HCT116 (cell line): ENCODE data around the gene HSH2D. TPM values are rescaled to one million over a fixed set of nuclear protein-coding genes. Genes with fewer than 3 reads are reported as not detected.

Experiments
- ATAC-seq: fragments of 200-7000 bp; cut with Tn5 transposase; 2 replicates; pipeline ENCODE4 v1.9.1; 2020; ENCODE audit warnings: mild to moderate bottlenecking, moderate library complexity
- BruUV-seq: library from RNA; stranded (reverse); fragments of 400-500 nt; replicated peaks from 2 replicates; lab custom pipeline; 2021; lab: Mats Ljungman, UMichigan
- CTCF ChIA-PET: fragments of 300-600 bp; sonication (Branson Sonifier 250); formaldehyde crosslinking; loops from one replicate; lab custom pipeline; 2021; ENCODE audit warnings: antibody characterized with exemption; lab: Charles Lee
- POLR2A ChIA-PET: fragments of 300-600, 350-600 bp; sonication (Branson Sonifier 250); formaldehyde crosslinking; loops from one replicate; lab custom pipeline; 2021; ENCODE audit warnings: antibody characterized with exemption; lab: Charles Lee
- RAD21 ChIA-PET, 2 experiments: fragments of 300-600 bp; sonication (Branson Sonifier 250); formaldehyde crosslinking; loops; one replicate each; lab custom pipeline; 2023; ENCODE audit warnings: low total read pairs in 2 of 2; ENCODE audit not compliant: uncharacterized antibody in 2 of 2, unreplicated experiment in 2 of 2, low non-redundant PET in 1 of 2; lab: Charles Lee
- DNase-seq: peaks from one replicate; pipeline ENCODE4 v3.0.0-alpha.2; 2010; ENCODE audit warnings: low read depth, low spot score
- H2AFZ ChIP-seq: fragments of 200-600 bp; shearing (Covaris generic), sonication (generic); 2 replicates; pipeline ENCODE4 v1.6.1; 2017; ENCODE audit warnings: low read depth, mixed run types, mixed read lengths, antibody characterized with exemption, low read length; ENCODE audit not compliant: poor library complexity, severe bottlenecking
- H3K27ac ChIP-seq: 2 replicates; pipeline ENCODE4 v1.5.1; 2012; ENCODE audit warnings: low read depth, low read length
- H3K27me3 ChIP-seq: fragments of 200-600 bp; sonication (generic); 2 replicates; pipeline ENCODE4 v1.6.1; 2016; ENCODE audit warnings: mixed run types, low read length, mixed read lengths; ENCODE audit not compliant: insufficient read depth
- H3K36me3 ChIP-seq, 2 experiments: fragments of 200-500 bp in 1 of 2; fragments of 200-600 bp in 1 of 2; sonication (Bioruptor generic) in 1 of 2; sonication (generic) in 1 of 2; 2 replicates each; pipeline versions ENCODE4 v1.5.1 to v1.6.1; 2014 to 2016; ENCODE audit warnings: low read length in 2 of 2, inconsistent platforms in 1 of 2, mixed read lengths in 1 of 2, mixed run types in 1 of 2; ENCODE audit not compliant: insufficient read depth in 2 of 2, control insufficient read depth in 1 of 2
- H3K4me1 ChIP-seq, 2 experiments: fragments of 200-600 bp in 1 of 2; sonication (generic) in 1 of 2; 2 replicates each; pipeline versions ENCODE4 v1.5.1 to v1.6.1; 2012 to 2017; ENCODE audit warnings: low read length in 2 of 2, inconsistent platforms in 1 of 2, mild to moderate bottlenecking in 1 of 2, mixed read lengths in 1 of 2, mixed run types in 1 of 2, moderate library complexity in 1 of 2; ENCODE audit not compliant: insufficient read depth in 2 of 2, control insufficient read depth in 1 of 2
- H3K4me2 ChIP-seq: fragments of 200-600 bp; sonication (generic); 2 replicates; pipeline ENCODE4 v1.6.1; 2017; ENCODE audit warnings: mixed run types, low read length, mixed read lengths
- H3K4me3 ChIP-seq, 2 experiments: fragments of 200-600 bp in 1 of 2; sonication (generic) in 1 of 2; replicated peaks in 1 of 2; 2 replicates each; pipeline ENCODE4 v1.5.1; 2011 to 2016; ENCODE audit warnings: low read length in 2 of 2, control low read depth in 1 of 2, low read depth in 1 of 2, mild to moderate bottlenecking in 1 of 2, mixed read lengths in 1 of 2, mixed run types in 1 of 2
- H3K79me2 ChIP-seq: fragments of 200-600 bp; sonication (generic); 2 replicates; pipeline ENCODE4 v1.6.1; 2017; ENCODE audit warnings: mild to moderate bottlenecking, mixed run types, low read length, moderate library complexity, mixed read lengths; ENCODE audit not compliant: insufficient read depth
- H3K9ac ChIP-seq: fragments of 200-600 bp; sonication (generic); 2 replicates; pipeline ENCODE4 v1.6.1; 2016; ENCODE audit warnings: low read length, mixed read lengths
- H3K9me2 ChIP-seq: fragments of 200-600 bp; sonication (generic), shearing (Covaris generic); 2 replicates; pipeline ENCODE4 v1.6.1; 2017; ENCODE audit warnings: mixed run types, mild to moderate bottlenecking, moderate library complexity; ENCODE audit not compliant: insufficient read depth
- H3K9me3 ChIP-seq, 2 experiments: fragments of 200-500 bp in 1 of 2; fragments of 200-600 bp in 1 of 2; sonication (Bioruptor generic) in 1 of 2; sonication (generic) in 1 of 2; 2 replicates each; pipeline ENCODE4 v1.6.1; 2014 to 2017; ENCODE audit warnings: low read length in 2 of 2, mixed read lengths in 2 of 2, inconsistent platforms in 1 of 2, low read depth in 1 of 2, mild to moderate bottlenecking in 1 of 2, mixed run types in 1 of 2, moderate library complexity in 1 of 2; ENCODE audit not compliant: control insufficient read depth in 1 of 2, insufficient read depth in 1 of 2
- H4K20me1 ChIP-seq: fragments of 200-600 bp; sonication (generic), shearing (Covaris generic); 2 replicates; pipeline ENCODE4 v1.6.1; 2017; ENCODE audit warnings: mixed run types, mild to moderate bottlenecking, moderate library complexity; ENCODE audit not compliant: insufficient read depth
- ATF3 ChIP-seq: IDR thresholded peaks from 2 replicates; pipeline ENCODE4 v1.6.1; 2012
- CBX3 ChIP-seq: IDR thresholded peaks from 2 replicates; pipeline ENCODE4 v1.6.1; 2012; ENCODE audit warnings: low read depth
- CEBPB ChIP-seq: IDR thresholded peaks from 2 replicates; pipeline ENCODE4 v1.6.1; 2012; ENCODE audit warnings: low read depth
- CTCF ChIP-seq, 3 experiments: fragments of 200-600 bp in 1 of 3; sonication (generic) in 1 of 3; IDR thresholded peaks in 2 of 3; conservative IDR thresholded peaks in 1 of 3; 2 replicates each; pipeline ENCODE4 v1.5.1; 2012 to 2017; ENCODE audit warnings: low read depth in 2 of 3, low read length in 2 of 3, antibody characterized with exemption in 1 of 3, borderline replicate concordance in 1 of 3, control low read depth in 1 of 3, mild to moderate bottlenecking in 1 of 3, mixed read lengths in 1 of 3, mixed run types in 1 of 3, moderate library complexity in 1 of 3; ENCODE audit not compliant: insufficient read depth in 1 of 3
- EGR1 ChIP-seq: IDR thresholded peaks from 2 replicates; pipeline ENCODE4 v1.6.1; 2012; ENCODE audit warnings: low read depth
- ELF1 ChIP-seq: IDR thresholded peaks from 2 replicates; pipeline ENCODE4 v1.6.1; 2012; ENCODE audit warnings: low read depth, borderline replicate concordance
- EZH2 ChIP-seq: fragments of 200-600 bp; sonication (generic); IDR thresholded peaks from 2 replicates; pipeline ENCODE4 v1.6.1; 2017; ENCODE audit warnings: antibody characterized with exemption, mixed run types
- FOSL1 ChIP-seq: IDR thresholded peaks from 2 replicates; pipeline ENCODE4 v1.6.1; 2012; ENCODE audit warnings: low read depth
- POLR2AphosphoS5 ChIP-seq: IDR thresholded peaks from 2 replicates; pipeline ENCODE4 v1.6.1; 2011; ENCODE audit warnings: mild to moderate bottlenecking, low read depth, low read length, moderate library complexity
- RAD21 ChIP-seq: IDR thresholded peaks from 2 replicates; pipeline ENCODE4 v1.6.1; 2012; ENCODE audit warnings: low read depth, mild to moderate bottlenecking
- TCF7L2 ChIP-seq: IDR thresholded peaks from 2 replicates; pipeline ENCODE4 v1.7.0; 2011; ENCODE audit warnings: borderline replicate concordance, inconsistent platforms; ENCODE audit not compliant: insufficient read depth, insufficient read length; ENCODE audit errors: extremely low read depth
- YY1 ChIP-seq: IDR thresholded peaks from 2 replicates; pipeline ENCODE4 v1.6.1; 2011; ENCODE audit warnings: low read length, low read depth, moderate library complexity, mild to moderate bottlenecking; ENCODE audit not compliant: insufficient replicate concordance; ENCODE audit errors: extremely low read depth
- ZFX ChIP-seq: fragments of 450-650 bp; IDR thresholded peaks from 2 replicates; pipeline ENCODE4 v1.6.1; 2017
- intact Hi-C: fragments of 100-400 bp; cut with micrococcal nuclease; formaldehyde crosslinking; loops from 2 replicates; pipeline ENCODE4 v1.10.0; 2022
- total RNA-seq: library from RNA; stranded (reverse); gene quantifications from one replicate; pipeline ENCODE4 v1.2.1, GENCODE V29; 2021; ENCODE audit not compliant: unreplicated experiment

HSH2D gene
- total RNA-seq, 1 experiment from 2014 or later: 21.4 TPM

- no peaks in the 10 kb centered on the region for H4K20me1 ChIP-seq
These were observed 59.9 kb downstream of the HSH2D start for GRCh38 chr19:16203256-16204004.

More at GRCh38 chr19:16203256-16204004, 59.9 kb downstream of the HSH2D start:
- Histone ChIP-seq H3K79me2 (peaks cover 32% of the 10 kb centered on the region), H3K27ac (no peak overlapping the region), H2AFZ (no peak overlapping the region), H3K4me3 (no peak overlapping the region), H3K36me3 (peaks cover 3 to 12% of the 10 kb centered on the region in 2 experiments; a peak in 2 of 4 replicates), H3K4me1 (peaks cover 6 to 9% of the 10 kb centered on the region in 2 experiments; a peak in 3 of 4 replicates), H3K27me3 (no peaks in the 10 kb centered on the region), H3K9ac (no peak overlapping the region), H3K9me3 (no peaks in the 10 kb centered on the region), H3K9me2 (no peaks in the 10 kb centered on the region), H3K4me2 (no peak overlapping the region)
- ChIA-PET CTCF (no interaction called here), POLR2A (no interaction called here), RAD21 (no interaction called here)
- DNase-seq (no peak), ATAC-seq (no peak)
- no TSS peak for BruUV-seq
- intact Hi-C loops: no loop called here
- TF ChIP-seq ATF3: no peak
- no peak for TF ChIP-seq CEBPB
- no peak for TF ChIP-seq CBX3
- no peak for TF ChIP-seq FOSL1
- TF ChIP-seq POLR2AphosphoS5: no peak
- TF ChIP-seq CTCF (IDR thresholded peaks at IDR 0.05 in 2 of 3, conservative IDR thresholded peaks at IDR 0.05 in 1 of 3; ENCODE audit: borderline replicate concordance in 1 of 3, insufficient read depth in 1 of 3, low read depth in 2 of 3, low read length in 2 of 3): no peak
- no peak for TF ChIP-seq YY1
- no peak for TF ChIP-seq RAD21
- no peak for TF ChIP-seq EZH2
- TF ChIP-seq ZFX: no peak
- TF ChIP-seq EGR1: no peak
- TF ChIP-seq ELF1: no peak
- no peak for TF ChIP-seq TCF7L2
